22Rv1 (cell line): Measurements from ENCODE around the gene GABBR2.

Experiments
- ZFX ChIP-seq: fragments of 450-650 bp; IDR thresholded peaks from 2 replicates; pipeline ENCODE4 v1.6.1; 2017; ENCODE audit warnings: antibody characterized with exemption, borderline replicate concordance
- TF ChIP-seq, protein P1 (sequence below): fragments of 450-650 bp; IDR thresholded peaks from 2 replicates; pipeline ENCODE4 v1.5.1; 2017; ENCODE audit warnings: mild to moderate bottlenecking

DNA sequence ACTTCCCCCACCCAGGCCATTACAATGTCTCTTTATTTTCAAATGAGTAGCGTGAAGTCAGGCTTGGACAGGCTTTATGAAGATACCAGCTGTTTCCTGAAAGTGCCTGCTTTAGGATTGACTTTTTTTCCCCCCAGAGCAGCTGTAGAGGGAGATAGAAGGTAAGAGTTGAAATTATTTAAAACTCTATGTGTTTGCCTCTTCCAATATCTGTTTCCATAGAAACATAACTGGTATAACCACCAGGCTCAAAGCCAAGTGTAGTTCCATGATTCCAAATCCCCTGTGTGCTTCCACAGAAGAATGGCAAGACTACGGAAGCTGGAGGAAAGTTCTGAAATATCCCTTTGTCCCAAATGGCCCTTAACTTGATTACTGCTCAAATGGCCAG lies 365.9 kb downstream of the GABBR2 start:
- TF ChIP-seq, protein P1, sequence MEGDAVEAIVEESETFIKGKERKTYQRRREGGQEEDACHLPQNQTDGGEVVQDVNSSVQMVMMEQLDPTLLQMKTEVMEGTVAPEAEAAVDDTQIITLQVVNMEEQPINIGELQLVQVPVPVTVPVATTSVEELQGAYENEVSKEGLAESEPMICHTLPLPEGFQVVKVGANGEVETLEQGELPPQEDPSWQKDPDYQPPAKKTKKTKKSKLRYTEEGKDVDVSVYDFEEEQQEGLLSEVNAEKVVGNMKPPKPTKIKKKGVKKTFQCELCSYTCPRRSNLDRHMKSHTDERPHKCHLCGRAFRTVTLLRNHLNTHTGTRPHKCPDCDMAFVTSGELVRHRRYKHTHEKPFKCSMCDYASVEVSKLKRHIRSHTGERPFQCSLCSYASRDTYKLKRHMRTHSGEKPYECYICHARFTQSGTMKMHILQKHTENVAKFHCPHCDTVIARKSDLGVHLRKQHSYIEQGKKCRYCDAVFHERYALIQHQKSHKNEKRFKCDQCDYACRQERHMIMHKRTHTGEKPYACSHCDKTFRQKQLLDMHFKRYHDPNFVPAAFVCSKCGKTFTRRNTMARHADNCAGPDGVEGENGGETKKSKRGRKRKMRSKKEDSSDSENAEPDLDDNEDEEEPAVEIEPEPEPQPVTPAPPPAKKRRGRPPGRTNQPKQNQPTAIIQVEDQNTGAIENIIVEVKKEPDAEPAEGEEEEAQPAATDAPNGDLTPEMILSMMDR = no peak
- TF ChIP-seq ZFX = no peak
